Mesenchymal stem cell (in vitro differentiated cells and primary cell): Measurements from ENCODE around the gene HABP2.

ENCODE experiments used
- DNase-seq: peaks from one replicate; pipeline ENCODE4 v3.0.0-alpha.2; 2013
- H2AFZ ChIP-seq: one replicate; pipeline ENCODE4 v1.6.1; 2013; ENCODE audit warnings: low read depth, mild to moderate bottlenecking, control low read depth, inconsistent platforms, low read length, moderate library complexity
- H2AK5ac ChIP-seq: 2 replicates; pipeline ENCODE4 v1.6.1; 2013; ENCODE audit warnings: low read length, moderate library complexity, mild to moderate bottlenecking, inconsistent platforms; ENCODE audit not compliant: severe bottlenecking
- H2BK120ac ChIP-seq: one replicate; pipeline ENCODE4 v1.6.1; 2013; ENCODE audit warnings: low read depth, mild to moderate bottlenecking, inconsistent platforms, low read length, moderate library complexity
- H2BK12ac ChIP-seq, 2 experiments: one replicate each; pipeline ENCODE4 v1.6.1; 2013; ENCODE audit warnings: inconsistent platforms in 2 of 2, low read length in 2 of 2, mild to moderate bottlenecking in 2 of 2, moderate library complexity in 2 of 2, control low read depth in 1 of 2
- H2BK15ac ChIP-seq: one replicate; pipeline ENCODE4 v1.6.1; 2013; ENCODE audit warnings: mild to moderate bottlenecking, low read depth, inconsistent platforms; ENCODE audit not compliant: poor library complexity, severe bottlenecking
- H2BK5ac ChIP-seq: 2 replicates; pipeline ENCODE4 v1.6.1; 2013; ENCODE audit warnings: low read depth, mild to moderate bottlenecking, low read length, control low read depth, inconsistent platforms; ENCODE audit not compliant: poor library complexity, severe bottlenecking
- H3K14ac ChIP-seq, 2 experiments: one replicate each; pipeline ENCODE4 v1.6.1; 2013; ENCODE audit warnings: inconsistent platforms in 2 of 2, low read length in 2 of 2, control low read depth in 1 of 2, mild to moderate bottlenecking in 1 of 2, moderate library complexity in 1 of 2
- H3K18ac ChIP-seq, 2 experiments: one replicate each; pipeline ENCODE4 v1.6.1; 2013; ENCODE audit warnings: inconsistent platforms in 2 of 2, low read length in 2 of 2, control low read depth in 1 of 2, low read depth in 1 of 2, mild to moderate bottlenecking in 1 of 2
- H3K23ac ChIP-seq, 2 experiments: one replicate each; pipeline ENCODE4 v1.6.1; 2013; ENCODE audit warnings: inconsistent platforms in 2 of 2, low read length in 2 of 2, mild to moderate bottlenecking in 2 of 2, moderate library complexity in 2 of 2, control low read depth in 1 of 2
- H3K27ac ChIP-seq: 2 replicates; pipeline ENCODE4 v1.5.1; 2013; ENCODE audit warnings: mild to moderate bottlenecking, moderate library complexity, low read length, control low read depth, inconsistent platforms; ENCODE audit not compliant: poor library complexity, severe bottlenecking
- H3K27me3 ChIP-seq, 2 experiments: 2 replicates each; pipeline versions ENCODE4 v1.6.1 to v1.7.0; 2013; ENCODE audit warnings: low read length in 2 of 2, mild to moderate bottlenecking in 2 of 2, moderate library complexity in 2 of 2, control low read depth in 1 of 2, inconsistent platforms in 1 of 2; ENCODE audit not compliant: control insufficient read depth in 1 of 2, insufficient read depth in 1 of 2
- H3K36me3 ChIP-seq, 2 experiments: 2 replicates each; pipeline versions ENCODE4 v1.6.1 to v1.7.0; 2013; ENCODE audit warnings: low read length in 2 of 2, control low read depth in 1 of 2, inconsistent platforms in 1 of 2, low read depth in 1 of 2, mild to moderate bottlenecking in 1 of 2; ENCODE audit not compliant: insufficient read depth in 2 of 2, control insufficient read depth in 1 of 2
- H3K4ac ChIP-seq, 2 experiments: one replicate each; pipeline ENCODE4 v1.6.1; 2013; ENCODE audit warnings: inconsistent platforms in 2 of 2, low read length in 2 of 2, mild to moderate bottlenecking in 2 of 2, moderate library complexity in 2 of 2, control low read depth in 1 of 2, low read depth in 1 of 2
- H3K4me1 ChIP-seq: 2 replicates; pipeline ENCODE4 v1.6.1; 2013; ENCODE audit warnings: low read depth, low read length, control low read depth; ENCODE audit not compliant: control insufficient read depth, insufficient read depth
- H3K4me2 ChIP-seq: 2 replicates; pipeline ENCODE4 v1.6.1; 2013; ENCODE audit warnings: low read length, mild to moderate bottlenecking, inconsistent platforms; ENCODE audit not compliant: poor library complexity, severe bottlenecking
- H3K4me3 ChIP-seq, 2 experiments: 2 replicates each; pipeline versions ENCODE4 v1.5.1 to v1.7.0; 2013; ENCODE audit warnings: low read length in 2 of 2, mild to moderate bottlenecking in 2 of 2, control low read depth in 1 of 2, low read depth in 1 of 2; ENCODE audit not compliant: insufficient read depth in 1 of 2
- H3K79me1 ChIP-seq: replicated peaks from 2 replicates; pipeline ENCODE4 v1.6.1; 2013; ENCODE audit warnings: mild to moderate bottlenecking, control low read depth, low read length, inconsistent platforms; ENCODE audit not compliant: poor library complexity, severe bottlenecking
- H3K9ac ChIP-seq: 2 replicates; pipeline ENCODE4 v1.7.0; 2013; ENCODE audit warnings: mild to moderate bottlenecking, low read length, moderate library complexity
- H3K9me3 ChIP-seq: 2 replicates; pipeline ENCODE4 v1.7.0; 2013; ENCODE audit warnings: mild to moderate bottlenecking, low read length; ENCODE audit not compliant: control insufficient read depth
- H4K8ac ChIP-seq: one replicate; pipeline ENCODE4 v1.6.1; 2013; ENCODE audit warnings: inconsistent platforms, mild to moderate bottlenecking, low read length, moderate library complexity
- H4K91ac ChIP-seq: one replicate; pipeline ENCODE4 v1.6.1; 2013; ENCODE audit warnings: mild to moderate bottlenecking, low read length, inconsistent platforms
- WGBS: methylation state at CpG from one replicate; pipeline ENCODE4 v1.1.7; 2013; ENCODE audit warnings: mixed read lengths; 5-methylcytosine and 5-hydroxymethylcytosine counted together

Gene HABP2

DNA sequence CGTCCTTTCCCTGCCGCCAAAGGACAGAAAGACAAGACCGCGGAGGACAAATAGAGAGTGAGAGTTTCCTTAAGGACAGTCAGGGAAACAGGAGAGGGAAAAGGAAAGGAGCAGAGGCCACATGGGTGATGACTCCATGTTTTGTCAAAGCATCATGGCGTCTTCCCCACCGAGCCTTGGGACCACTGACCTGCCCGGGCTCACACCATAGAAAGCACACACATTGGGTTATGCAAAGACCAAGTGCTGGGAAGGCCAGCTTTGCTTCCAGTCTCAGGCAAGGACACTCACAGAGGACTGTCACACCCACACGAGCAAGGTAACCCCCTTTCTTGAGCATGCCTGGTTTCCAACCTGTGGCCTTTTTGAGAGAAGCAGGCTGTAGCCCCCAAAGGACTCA lies 23.3 kb upstream of the HABP2 start:
- Histone ChIP-seq H4K91ac (no peak overlapping the region), H2BK120ac (no peak overlapping the region), H3K9ac (no peak overlapping the region), H3K79me1 (no peaks in the 10 kb centered on the region), H2BK12ac (no peak overlapping the region), H3K9me3 (no peaks in the 10 kb centered on the region), H2AK5ac (no peak overlapping the region), H3K4me2 (no peak overlapping the region), H2AFZ (no peak overlapping the region), H2BK5ac (no peak overlapping the region), H3K36me3 (no peaks in the 10 kb centered on the region), H4K8ac (no peak overlapping the region), H3K18ac (no peak overlapping the region), H3K14ac (no peak overlapping the region), H3K4ac (no peak overlapping the region), H3K23ac (no peak overlapping the region), H3K27ac (no peak overlapping the region), H3K27me3 (peaks cover 21 to 54% of the 10 kb centered on the region in 2 experiments), H2BK15ac (no peak overlapping the region), H3K4me1 (peaks cover 4% of the 10 kb centered on the region), H3K4me3 (no peak overlapping the region)
- DNase-seq, result no peak
- WGBS, result 96% methylated on average over 8 of the region's 8 CpGs

DNA sequence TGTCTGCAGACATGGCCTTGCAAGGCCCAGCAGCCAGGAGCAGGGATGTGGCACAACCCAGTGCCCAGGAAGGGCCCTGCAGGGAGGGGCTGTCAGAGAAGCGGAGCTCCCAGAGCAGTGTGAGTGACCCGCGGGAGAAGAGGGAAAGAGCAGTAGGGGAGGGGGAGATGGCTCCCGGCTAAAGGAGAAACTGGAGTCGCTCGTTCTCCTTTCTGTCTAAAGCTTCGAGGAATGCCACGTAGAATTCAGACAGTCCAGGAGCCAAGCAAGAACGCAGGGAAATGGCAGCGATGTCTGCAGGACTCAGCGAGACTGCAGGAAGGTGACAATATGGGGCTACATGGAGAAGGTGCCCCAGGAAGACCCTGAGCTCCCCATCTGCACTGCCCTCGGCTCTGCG lies 22.4 kb upstream of the HABP2 start:
- H2AFZ ChIP-seq, result no peak overlapping the region
- H2BK12ac ChIP-seq, result no peak overlapping the region
- no peak overlapping the region for H4K8ac ChIP-seq
- H2BK15ac ChIP-seq, result no peak overlapping the region
- H2BK5ac ChIP-seq, result no peak overlapping the region
- no peaks in the 10 kb centered on the region for H3K36me3 ChIP-seq
- H3K4me1 ChIP-seq, result peaks cover 4% of the 10 kb centered on the region
- no peak overlapping the region for H3K18ac ChIP-seq
- no peak overlapping the region for H3K4me3 ChIP-seq
- 77% methylated on average over 13 of the region's 13 CpGs for WGBS
- H3K4ac ChIP-seq, result no peak overlapping the region
- no peak overlapping the region for H2AK5ac ChIP-seq
- no peak overlapping the region for H3K4me2 ChIP-seq
- H3K27me3 ChIP-seq, result peaks cover 21 to 59% of the 10 kb centered on the region in 2 experiments
- no peaks in the 10 kb centered on the region for H3K79me1 ChIP-seq
- no peaks in the 10 kb centered on the region for H3K9me3 ChIP-seq
- no peak overlapping the region for H2BK120ac ChIP-seq
- no peak overlapping the region for H3K14ac ChIP-seq
- no peak overlapping the region for H3K9ac ChIP-seq
- H3K23ac ChIP-seq, result no peak overlapping the region
- no peak for DNase-seq
- H3K27ac ChIP-seq, result no peak overlapping the region
- H4K91ac ChIP-seq, result no peak overlapping the region

DNA sequence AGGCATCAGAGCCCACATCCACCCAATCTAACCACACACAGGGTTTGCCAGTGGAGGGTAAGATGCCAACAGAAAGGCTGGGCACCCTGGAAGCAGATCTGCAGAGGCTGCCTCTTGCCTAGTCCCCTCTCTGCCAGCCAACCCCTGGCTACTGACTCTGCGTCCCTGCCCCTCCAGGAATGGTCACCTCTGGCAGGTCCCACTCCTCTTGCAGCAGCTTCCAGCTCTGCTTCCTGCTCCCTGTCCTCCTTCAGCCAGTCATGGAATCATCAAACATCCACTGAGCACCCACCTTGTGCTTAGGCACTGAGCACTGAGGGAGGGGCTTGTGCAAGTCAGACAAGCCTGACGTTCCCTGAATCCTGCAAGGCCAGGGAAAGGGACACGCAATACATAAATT lies 20.1 kb upstream of the HABP2 start:
- Histone ChIP-seq H2AK5ac (no peak overlapping the region), H3K36me3 (no peaks in the 10 kb centered on the region), H3K23ac (no peak overlapping the region), H2AFZ (no peak overlapping the region), H2BK120ac (no peak overlapping the region), H2BK15ac (no peak overlapping the region), H3K9me3 (no peaks in the 10 kb centered on the region), H3K4me3 (no peak overlapping the region), H4K8ac (no peak overlapping the region), H3K4me2 (no peak overlapping the region), H3K18ac (no peak overlapping the region), H3K4ac (no peak overlapping the region), H2BK5ac (no peak overlapping the region), H3K4me1 (peaks cover 4% of the 10 kb centered on the region), H4K91ac (no peak overlapping the region), H3K27ac (no peak overlapping the region), H2BK12ac (no peak overlapping the region), H3K14ac (no peak overlapping the region), H3K27me3 (peaks cover 11 to 51% of the 10 kb centered on the region in 2 experiments), H3K9ac (no peak overlapping the region), H3K79me1 (no peaks in the 10 kb centered on the region)
- DNase-seq, result no peak
- 86% methylated on average over 3 of the region's 3 CpGs for WGBS

DNA sequence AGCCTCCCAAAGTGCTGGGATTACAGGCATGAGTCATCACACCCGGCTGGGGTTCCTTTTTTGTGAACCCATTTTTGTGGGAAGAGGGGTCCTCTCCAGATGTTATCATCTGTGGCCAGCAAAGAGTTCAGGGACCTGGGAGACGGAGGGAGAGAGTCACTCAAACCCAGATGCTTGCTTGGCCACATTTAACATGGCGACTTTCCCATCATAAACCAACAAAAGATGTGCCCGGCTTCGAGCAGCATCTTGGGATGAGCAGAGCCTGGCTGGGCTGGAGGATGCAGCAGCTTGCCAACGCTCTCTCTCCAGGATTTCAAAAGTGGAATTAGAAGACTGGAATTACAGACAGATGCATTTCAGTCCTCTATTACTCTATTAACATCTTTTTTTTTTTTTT lies 19.1 kb upstream of the HABP2 start:
- no peak overlapping the region for H2AK5ac ChIP-seq
- no peak overlapping the region for H3K14ac ChIP-seq
- H2BK5ac ChIP-seq, result no peak overlapping the region
- H3K27me3 ChIP-seq, result peaks cover 4 to 44% of the 10 kb centered on the region in 2 experiments
- H3K27ac ChIP-seq, result no peak overlapping the region
- H2BK120ac ChIP-seq, result no peak overlapping the region
- H4K91ac ChIP-seq, result no peak overlapping the region
- H4K8ac ChIP-seq, result no peak overlapping the region
- peaks cover 6% of the 10 kb centered on the region for H3K4me1 ChIP-seq
- H2AFZ ChIP-seq, result no peak overlapping the region
- H3K23ac ChIP-seq, result no peak overlapping the region
- no peaks in the 10 kb centered on the region for H3K9me3 ChIP-seq
- no peaks in the 10 kb centered on the region for H3K79me1 ChIP-seq
- no peak for DNase-seq
- H3K4me3 ChIP-seq, result no peak overlapping the region
- no peak overlapping the region for H3K4ac ChIP-seq
- no peak overlapping the region for H2BK12ac ChIP-seq
- 80% methylated on average over 6 of the region's 6 CpGs for WGBS
- H3K9ac ChIP-seq, result no peak overlapping the region
- H3K36me3 ChIP-seq, result no peaks in the 10 kb centered on the region
- H3K4me2 ChIP-seq, result no peak overlapping the region
- no peak overlapping the region for H3K18ac ChIP-seq
- no peak overlapping the region for H2BK15ac ChIP-seq
